Measurements from ENCODE around the gene NREP.

DNA sequence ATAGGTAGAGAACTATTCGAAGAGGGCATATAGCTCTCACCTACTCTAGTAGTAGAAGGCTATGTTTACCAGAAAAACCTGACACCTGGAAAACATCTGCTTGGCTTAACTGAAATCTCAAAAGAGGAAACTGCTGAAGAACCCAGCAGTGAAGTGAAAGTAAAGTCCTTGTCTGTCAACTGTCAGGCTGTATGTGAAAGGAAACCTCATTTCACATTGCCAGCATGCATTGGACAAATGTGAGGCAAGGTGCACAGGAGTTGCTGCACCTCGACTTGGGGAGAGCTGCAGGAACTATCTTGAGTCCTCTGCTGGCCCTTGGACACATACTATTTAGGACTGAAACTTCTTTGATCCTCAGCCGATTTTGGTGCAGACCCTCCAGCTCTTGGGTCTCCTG, 53.3 kb downstream of the NREP start:
- no peak for TF ChIP-seq POLR2A (IDR thresholded peaks at IDR 0.05)
- TF ChIP-seq, protein P1, sequence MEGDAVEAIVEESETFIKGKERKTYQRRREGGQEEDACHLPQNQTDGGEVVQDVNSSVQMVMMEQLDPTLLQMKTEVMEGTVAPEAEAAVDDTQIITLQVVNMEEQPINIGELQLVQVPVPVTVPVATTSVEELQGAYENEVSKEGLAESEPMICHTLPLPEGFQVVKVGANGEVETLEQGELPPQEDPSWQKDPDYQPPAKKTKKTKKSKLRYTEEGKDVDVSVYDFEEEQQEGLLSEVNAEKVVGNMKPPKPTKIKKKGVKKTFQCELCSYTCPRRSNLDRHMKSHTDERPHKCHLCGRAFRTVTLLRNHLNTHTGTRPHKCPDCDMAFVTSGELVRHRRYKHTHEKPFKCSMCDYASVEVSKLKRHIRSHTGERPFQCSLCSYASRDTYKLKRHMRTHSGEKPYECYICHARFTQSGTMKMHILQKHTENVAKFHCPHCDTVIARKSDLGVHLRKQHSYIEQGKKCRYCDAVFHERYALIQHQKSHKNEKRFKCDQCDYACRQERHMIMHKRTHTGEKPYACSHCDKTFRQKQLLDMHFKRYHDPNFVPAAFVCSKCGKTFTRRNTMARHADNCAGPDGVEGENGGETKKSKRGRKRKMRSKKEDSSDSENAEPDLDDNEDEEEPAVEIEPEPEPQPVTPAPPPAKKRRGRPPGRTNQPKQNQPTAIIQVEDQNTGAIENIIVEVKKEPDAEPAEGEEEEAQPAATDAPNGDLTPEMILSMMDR (IDR thresholded peaks at IDR 0.05): no peak
